HCT116 (cell line): Measurements from ENCODE around the gene ARFGAP1. TPM values are rescaled to one million over a fixed set of nuclear protein-coding genes. Genes with fewer than 3 reads are reported as not detected.

Experiments
- ATAC-seq: fragments of 200-7000 bp; cut with Tn5 transposase; 2 replicates; pipeline ENCODE4 v1.9.1; 2020; ENCODE audit warnings: mild to moderate bottlenecking, moderate library complexity
- BruUV-seq: library from RNA; stranded (reverse); fragments of 400-500 nt; replicated peaks from 2 replicates; lab custom pipeline; 2021; lab: Mats Ljungman, UMichigan
- CTCF ChIA-PET: fragments of 300-600 bp; sonication (Branson Sonifier 250); formaldehyde crosslinking; loops from one replicate; lab custom pipeline; 2021; ENCODE audit warnings: antibody characterized with exemption; lab: Charles Lee
- POLR2A ChIA-PET: fragments of 300-600, 350-600 bp; sonication (Branson Sonifier 250); formaldehyde crosslinking; loops from one replicate; lab custom pipeline; 2021; ENCODE audit warnings: antibody characterized with exemption; lab: Charles Lee
- RAD21 ChIA-PET, 2 experiments: fragments of 300-600 bp; sonication (Branson Sonifier 250); formaldehyde crosslinking; loops; one replicate each; lab custom pipeline; 2023; ENCODE audit warnings: low total read pairs in 2 of 2; ENCODE audit not compliant: uncharacterized antibody in 2 of 2, unreplicated experiment in 2 of 2, low non-redundant PET in 1 of 2; lab: Charles Lee
- DNase-seq: peaks from one replicate; pipeline ENCODE4 v3.0.0-alpha.2; 2010; ENCODE audit warnings: low read depth, low spot score
- H2AFZ ChIP-seq: fragments of 200-600 bp; shearing (Covaris generic), sonication (generic); 2 replicates; pipeline ENCODE4 v1.6.1; 2017; ENCODE audit warnings: low read depth, mixed run types, mixed read lengths, antibody characterized with exemption, low read length; ENCODE audit not compliant: poor library complexity, severe bottlenecking
- H3K27ac ChIP-seq: 2 replicates; pipeline ENCODE4 v1.5.1; 2012; ENCODE audit warnings: low read depth, low read length
- H3K27me3 ChIP-seq: fragments of 200-600 bp; sonication (generic); 2 replicates; pipeline ENCODE4 v1.6.1; 2016; ENCODE audit warnings: mixed run types, low read length, mixed read lengths; ENCODE audit not compliant: insufficient read depth
- H3K36me3 ChIP-seq, 2 experiments: fragments of 200-500 bp in 1 of 2; fragments of 200-600 bp in 1 of 2; sonication (Bioruptor generic) in 1 of 2; sonication (generic) in 1 of 2; 2 replicates each; pipeline versions ENCODE4 v1.5.1 to v1.6.1; 2014 to 2016; ENCODE audit warnings: low read length in 2 of 2, inconsistent platforms in 1 of 2, mixed read lengths in 1 of 2, mixed run types in 1 of 2; ENCODE audit not compliant: insufficient read depth in 2 of 2, control insufficient read depth in 1 of 2
- H3K4me1 ChIP-seq, 2 experiments: fragments of 200-600 bp in 1 of 2; sonication (generic) in 1 of 2; 2 replicates each; pipeline versions ENCODE4 v1.5.1 to v1.6.1; 2012 to 2017; ENCODE audit warnings: low read length in 2 of 2, inconsistent platforms in 1 of 2, mild to moderate bottlenecking in 1 of 2, mixed read lengths in 1 of 2, mixed run types in 1 of 2, moderate library complexity in 1 of 2; ENCODE audit not compliant: insufficient read depth in 2 of 2, control insufficient read depth in 1 of 2
- H3K4me2 ChIP-seq: fragments of 200-600 bp; sonication (generic); 2 replicates; pipeline ENCODE4 v1.6.1; 2017; ENCODE audit warnings: mixed run types, low read length, mixed read lengths
- H3K4me3 ChIP-seq, 2 experiments: fragments of 200-600 bp in 1 of 2; sonication (generic) in 1 of 2; replicated peaks in 1 of 2; 2 replicates each; pipeline ENCODE4 v1.5.1; 2011 to 2016; ENCODE audit warnings: low read length in 2 of 2, control low read depth in 1 of 2, low read depth in 1 of 2, mild to moderate bottlenecking in 1 of 2, mixed read lengths in 1 of 2, mixed run types in 1 of 2
- H3K79me2 ChIP-seq: fragments of 200-600 bp; sonication (generic); 2 replicates; pipeline ENCODE4 v1.6.1; 2017; ENCODE audit warnings: mild to moderate bottlenecking, mixed run types, low read length, moderate library complexity, mixed read lengths; ENCODE audit not compliant: insufficient read depth
- H3K9ac ChIP-seq: fragments of 200-600 bp; sonication (generic); 2 replicates; pipeline ENCODE4 v1.6.1; 2016; ENCODE audit warnings: low read length, mixed read lengths
- H3K9me2 ChIP-seq: fragments of 200-600 bp; sonication (generic), shearing (Covaris generic); 2 replicates; pipeline ENCODE4 v1.6.1; 2017; ENCODE audit warnings: mixed run types, mild to moderate bottlenecking, moderate library complexity; ENCODE audit not compliant: insufficient read depth
- H3K9me3 ChIP-seq, 2 experiments: fragments of 200-500 bp in 1 of 2; fragments of 200-600 bp in 1 of 2; sonication (Bioruptor generic) in 1 of 2; sonication (generic) in 1 of 2; 2 replicates each; pipeline ENCODE4 v1.6.1; 2014 to 2017; ENCODE audit warnings: low read length in 2 of 2, mixed read lengths in 2 of 2, inconsistent platforms in 1 of 2, low read depth in 1 of 2, mild to moderate bottlenecking in 1 of 2, mixed run types in 1 of 2, moderate library complexity in 1 of 2; ENCODE audit not compliant: control insufficient read depth in 1 of 2, insufficient read depth in 1 of 2
- H4K20me1 ChIP-seq: fragments of 200-600 bp; sonication (generic), shearing (Covaris generic); 2 replicates; pipeline ENCODE4 v1.6.1; 2017; ENCODE audit warnings: mixed run types, mild to moderate bottlenecking, moderate library complexity; ENCODE audit not compliant: insufficient read depth
- ATF3 ChIP-seq: IDR thresholded peaks from 2 replicates; pipeline ENCODE4 v1.6.1; 2012
- CEBPB ChIP-seq: IDR thresholded peaks from 2 replicates; pipeline ENCODE4 v1.6.1; 2012; ENCODE audit warnings: low read depth
- CTCF ChIP-seq, 3 experiments: fragments of 200-600 bp in 1 of 3; sonication (generic) in 1 of 3; IDR thresholded peaks in 2 of 3; conservative IDR thresholded peaks in 1 of 3; 2 replicates each; pipeline ENCODE4 v1.5.1; 2012 to 2017; ENCODE audit warnings: low read depth in 2 of 3, low read length in 2 of 3, antibody characterized with exemption in 1 of 3, borderline replicate concordance in 1 of 3, control low read depth in 1 of 3, mild to moderate bottlenecking in 1 of 3, mixed read lengths in 1 of 3, mixed run types in 1 of 3, moderate library complexity in 1 of 3; ENCODE audit not compliant: insufficient read depth in 1 of 3
- EGR1 ChIP-seq: IDR thresholded peaks from 2 replicates; pipeline ENCODE4 v1.6.1; 2012; ENCODE audit warnings: low read depth
- EZH2 ChIP-seq: fragments of 200-600 bp; sonication (generic); IDR thresholded peaks from 2 replicates; pipeline ENCODE4 v1.6.1; 2017; ENCODE audit warnings: antibody characterized with exemption, mixed run types
- FOSL1 ChIP-seq: IDR thresholded peaks from 2 replicates; pipeline ENCODE4 v1.6.1; 2012; ENCODE audit warnings: low read depth
- JUND ChIP-seq: IDR thresholded peaks from 2 replicates; pipeline ENCODE4 v1.6.1; 2012
- MAX ChIP-seq: IDR thresholded peaks from 2 replicates; pipeline ENCODE4 v1.6.1; 2012
- POLR2A ChIP-seq: IDR thresholded peaks from 2 replicates; pipeline ENCODE4 v1.7.0; 2011; ENCODE audit warnings: borderline replicate concordance; ENCODE audit not compliant: insufficient read depth, insufficient read length; ENCODE audit errors: extremely low read depth
- SIN3A ChIP-seq: IDR thresholded peaks from 2 replicates; pipeline ENCODE4 v1.6.1; 2012; ENCODE audit warnings: low read depth
- SP1 ChIP-seq: IDR thresholded peaks from 2 replicates; pipeline ENCODE4 v1.6.1; 2012; ENCODE audit warnings: low read depth
- SRF ChIP-seq: IDR thresholded peaks from 2 replicates; pipeline ENCODE4 v1.6.1; 2012; ENCODE audit warnings: low read depth
- TCF7L2 ChIP-seq: IDR thresholded peaks from 2 replicates; pipeline ENCODE4 v1.7.0; 2011; ENCODE audit warnings: borderline replicate concordance, inconsistent platforms; ENCODE audit not compliant: insufficient read depth, insufficient read length; ENCODE audit errors: extremely low read depth
- YY1 ChIP-seq: IDR thresholded peaks from 2 replicates; pipeline ENCODE4 v1.6.1; 2011; ENCODE audit warnings: low read length, low read depth, moderate library complexity, mild to moderate bottlenecking; ENCODE audit not compliant: insufficient replicate concordance; ENCODE audit errors: extremely low read depth
- ZBTB33 ChIP-seq: IDR thresholded peaks from 2 replicates; pipeline ENCODE4 v1.6.1; 2011; ENCODE audit warnings: mild to moderate bottlenecking, low read length, moderate library complexity; ENCODE audit not compliant: insufficient replicate concordance; ENCODE audit errors: extremely low read depth
- ZFX ChIP-seq: fragments of 450-650 bp; IDR thresholded peaks from 2 replicates; pipeline ENCODE4 v1.6.1; 2017
- intact Hi-C: fragments of 100-400 bp; cut with micrococcal nuclease; formaldehyde crosslinking; loops from 2 replicates; pipeline ENCODE4 v1.10.0; 2022
- total RNA-seq: library from RNA; stranded (reverse); gene quantifications from one replicate; pipeline ENCODE4 v1.2.1, GENCODE V29; 2021; ENCODE audit not compliant: unreplicated experiment

The ARFGAP1 gene
- total RNA-seq, 1 experiment from 2014 or later = 94.4 TPM

GRCh38 chr20:63283397-63284082 is 10.9 kb downstream of the ARFGAP1 start:
- Histone ChIP-seq H3K36me3 (peaks cover 7 to 20% of the 10 kb centered on the region in 2 experiments; a peak in 3 of 4 replicates), H3K9me3 (no peaks in the 10 kb centered on the region), H3K27ac (no peak overlapping the region), H4K20me1 (no peaks in the 10 kb centered on the region), H3K79me2 (no peaks in the 10 kb centered on the region), H3K4me2 (no peak overlapping the region), H3K27me3 (no peaks in the 10 kb centered on the region), H3K9ac (no peak overlapping the region), H3K4me3 (no peak overlapping the region), H3K4me1 (no peaks in the 10 kb centered on the region), H3K9me2 (no peaks in the 10 kb centered on the region), H2AFZ (no peak overlapping the region)
- POLR2A ChIA-PET = no interaction called here
- ATAC-seq (no peak), DNase-seq (no peak)
- RAD21 ChIA-PET = no interaction called here
- CTCF ChIA-PET = interaction anchor here (1.7 kb wide), 1 partner anchor 60 kb away, joined by 7 read pairs; no protein-coding TSS in a partner anchor
- no TSS peak for BruUV-seq
- intact Hi-C loops = no loop called here
- TF ChIP-seq JUND = no peak
- no peak for TF ChIP-seq EGR1
- no peak for TF ChIP-seq FOSL1
- no peak for TF ChIP-seq TCF7L2
- TF ChIP-seq EZH2 = no peak
- TF ChIP-seq ATF3 = no peak
- no peak for TF ChIP-seq SRF
- no peak for TF ChIP-seq ZFX
- TF ChIP-seq CEBPB = no peak
- no peak for TF ChIP-seq SIN3A
- no peak for TF ChIP-seq POLR2A

- Histone ChIP-seq H3K9ac (no peak overlapping the region), H4K20me1 (no peaks in the 10 kb centered on the region), H2AFZ (no peak overlapping the region), H3K4me1 (no peaks in the 10 kb centered on the region), H3K27me3 (no peaks in the 10 kb centered on the region), H3K27ac (no peak overlapping the region), H3K9me2 (no peaks in the 10 kb centered on the region), H3K9me3 (no peaks in the 10 kb centered on the region), H3K79me2 (no peaks in the 10 kb centered on the region), H3K36me3 (peaks cover 5 to 18% of the 10 kb centered on the region in 2 experiments; a peak in 3 of 4 replicates), H3K4me3 (no peak overlapping the region), H3K4me2 (no peak overlapping the region)
- ChIA-PET CTCF (interaction anchor here (1.7 kb wide), 1 partner anchor 61 kb away, joined by 7 read pairs; no protein-coding TSS in a partner anchor), RAD21 (no interaction called here), POLR2A (no interaction called here)
- no TSS peak for BruUV-seq
- ATAC-seq (no peak), DNase-seq (no peak)
- intact Hi-C loops = no loop called here
- no peak for TF ChIP-seq CTCF (IDR thresholded peaks at IDR 0.05 in 2 of 3, conservative IDR thresholded peaks at IDR 0.05 in 1 of 3; ENCODE audit: borderline replicate concordance in 1 of 3, insufficient read depth in 1 of 3, low read depth in 2 of 3, low read length in 2 of 3)
- TF ChIP-seq MAX = no peak
- TF ChIP-seq EGR1 = no peak
- no peak for TF ChIP-seq JUND
- no peak for TF ChIP-seq TCF7L2
- no peak for TF ChIP-seq EZH2
- TF ChIP-seq SP1 = no peak
- no peak for TF ChIP-seq ZBTB33
- no peak for TF ChIP-seq YY1
- no peak for TF ChIP-seq SIN3A
- TF ChIP-seq FOSL1 = no peak
Measured at GRCh38 chr20:63284083-63284440, 11.4 kb downstream of the ARFGAP1 start.
